ENCODE data around the gene PPP2R3A.
A peak's percentile ranks its signal among the peaks of the same experiment; 100 is the strongest.

Gene PPP2R3A

GRCh38 chr3:136023264-136023978 is 57.9 kb downstream of the PPP2R3A start:
- TF ChIP-seq GATA2 (IDR thresholded peaks at IDR 0.05; ENCODE audit: low read depth, low read length): no peak
- no peak for TF ChIP-seq GATA3 (IDR thresholded peaks at IDR 0.05; ENCODE audit: low read depth, low read length)

GRCh38 chr3:136036306-136036705 is 70.8 kb downstream of the PPP2R3A start:
- TF ChIP-seq GATA2 (IDR thresholded peaks at IDR 0.05; ENCODE audit: low read depth, low read length) (peak; percentile 55; the same call in 1 of the 2 replicates), GATA3 (IDR thresholded peaks at IDR 0.05; ENCODE audit: low read depth, low read length) (no peak)

GRCh38 chr3:136038668-136039067 is 73.1 kb downstream of the PPP2R3A start:
- TF ChIP-seq GATA3 (IDR thresholded peaks at IDR 0.05; ENCODE audit: low read depth, low read length) (no peak), GATA2 (IDR thresholded peaks at IDR 0.05; ENCODE audit: low read depth, low read length) (no peak)

GRCh38 chr3:136042608-136043221 is 77.2 kb downstream of the PPP2R3A start:
- no peak for TF ChIP-seq GATA2 (IDR thresholded peaks at IDR 0.05; ENCODE audit: low read depth, low read length)
- no peak for TF ChIP-seq GATA3 (IDR thresholded peaks at IDR 0.05; ENCODE audit: low read depth, low read length)

- TF ChIP-seq GATA2 (IDR thresholded peaks at IDR 0.05; ENCODE audit: low read depth, low read length) (no peak), GATA3 (IDR thresholded peaks at IDR 0.05; ENCODE audit: low read depth, low read length) (no peak)
Measured at GRCh38 chr3:136044980-136045745, 79.6 kb downstream of the PPP2R3A start.

- TF ChIP-seq GATA3 (IDR thresholded peaks at IDR 0.05; ENCODE audit: low read depth, low read length) (no peak), GATA2 (IDR thresholded peaks at IDR 0.05; ENCODE audit: low read depth, low read length) (no peak)
Measured at GRCh38 chr3:136048068-136048467, 82.5 kb downstream of the PPP2R3A start.

GRCh38 chr3:136050250-136050649 is 84.7 kb downstream of the PPP2R3A start:
- no peak for TF ChIP-seq GATA2 (IDR thresholded peaks at IDR 0.05; ENCODE audit: low read depth, low read length)
- TF ChIP-seq GATA3 (IDR thresholded peaks at IDR 0.05; ENCODE audit: low read depth, low read length): no peak

- TF ChIP-seq GATA2 (IDR thresholded peaks at IDR 0.05; ENCODE audit: low read depth, low read length): no peak
- TF ChIP-seq GATA3 (IDR thresholded peaks at IDR 0.05; ENCODE audit: low read depth, low read length): no peak
Measured at GRCh38 chr3:136055491-136055890, 90.0 kb downstream of the PPP2R3A start.

GRCh38 chr3:136067211-136067610 is 101.7 kb downstream of the PPP2R3A start:
- TF ChIP-seq GATA3 (IDR thresholded peaks at IDR 0.05; ENCODE audit: low read depth, low read length) (no peak), GATA2 (IDR thresholded peaks at IDR 0.05; ENCODE audit: low read depth, low read length) (no peak)

GRCh38 chr3:136068708-136069107 is 103.2 kb downstream of the PPP2R3A start:
- no peak for TF ChIP-seq GATA2 (IDR thresholded peaks at IDR 0.05; ENCODE audit: low read depth, low read length)
- TF ChIP-seq GATA3 (IDR thresholded peaks at IDR 0.05; ENCODE audit: low read depth, low read length): no peak

- TF ChIP-seq GATA2 (IDR thresholded peaks at IDR 0.05; ENCODE audit: low read depth, low read length): no peak
Measured at GRCh38 chr3:136069933-136070332, 104.4 kb downstream of the PPP2R3A start.

GRCh38 chr3:136070334-136070733 is 104.8 kb downstream of the PPP2R3A start:
- TF ChIP-seq GATA2 (IDR thresholded peaks at IDR 0.05; ENCODE audit: low read depth, low read length) (no peak), GATA3 (IDR thresholded peaks at IDR 0.05; ENCODE audit: low read depth, low read length) (no peak)

- TF ChIP-seq GATA3 (IDR thresholded peaks at IDR 0.05; ENCODE audit: low read depth, low read length) (no peak), GATA2 (IDR thresholded peaks at IDR 0.05; ENCODE audit: low read depth, low read length) (no peak)
Measured at GRCh38 chr3:136070953-136071949, 105.7 kb downstream of the PPP2R3A start.
